ENCODE results near the gene CDH13.

CDH13 gene

DNA sequence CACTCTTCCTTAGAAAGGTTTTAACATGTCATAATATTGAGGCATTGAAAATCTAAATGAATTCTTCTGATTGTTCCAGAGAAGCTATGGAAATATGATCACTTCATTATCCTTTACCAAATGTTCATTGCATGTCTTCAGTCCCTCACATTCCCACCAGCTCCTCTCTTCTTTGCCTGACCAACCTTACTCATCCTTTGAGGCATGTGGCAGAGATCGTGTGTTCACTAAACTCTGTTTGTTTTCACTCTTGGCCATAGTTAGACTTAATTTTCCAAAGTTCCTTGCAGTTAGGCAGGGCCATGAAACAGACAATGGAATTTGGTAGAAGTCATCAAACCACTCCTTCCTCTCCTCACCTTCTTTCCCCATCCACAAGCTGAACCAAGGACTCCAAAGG is 914.5 kb downstream of the CDH13 start:
- DNase-seq, result peak; percentile 45

DNA sequence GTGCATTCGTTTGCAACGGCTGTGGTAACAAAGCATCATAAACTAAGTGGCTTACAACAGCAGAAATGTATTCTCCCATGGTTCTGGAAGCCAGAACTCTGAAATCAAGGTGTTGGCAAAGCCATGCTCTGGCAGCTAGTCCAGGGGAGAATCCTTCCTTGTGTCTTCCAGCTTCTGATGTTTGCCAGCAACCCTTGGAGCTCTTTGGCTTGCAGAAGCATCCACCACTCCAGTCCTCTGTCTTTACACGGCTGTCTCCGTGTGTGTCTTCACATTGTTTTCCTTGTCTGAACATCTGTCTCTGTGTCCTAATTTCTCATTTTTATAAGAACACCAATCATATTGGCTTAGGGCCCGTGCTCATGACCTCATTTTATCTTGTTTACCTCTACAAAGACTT is 915.7 kb downstream of the CDH13 start:
- DNase-seq, result no peak

DNA sequence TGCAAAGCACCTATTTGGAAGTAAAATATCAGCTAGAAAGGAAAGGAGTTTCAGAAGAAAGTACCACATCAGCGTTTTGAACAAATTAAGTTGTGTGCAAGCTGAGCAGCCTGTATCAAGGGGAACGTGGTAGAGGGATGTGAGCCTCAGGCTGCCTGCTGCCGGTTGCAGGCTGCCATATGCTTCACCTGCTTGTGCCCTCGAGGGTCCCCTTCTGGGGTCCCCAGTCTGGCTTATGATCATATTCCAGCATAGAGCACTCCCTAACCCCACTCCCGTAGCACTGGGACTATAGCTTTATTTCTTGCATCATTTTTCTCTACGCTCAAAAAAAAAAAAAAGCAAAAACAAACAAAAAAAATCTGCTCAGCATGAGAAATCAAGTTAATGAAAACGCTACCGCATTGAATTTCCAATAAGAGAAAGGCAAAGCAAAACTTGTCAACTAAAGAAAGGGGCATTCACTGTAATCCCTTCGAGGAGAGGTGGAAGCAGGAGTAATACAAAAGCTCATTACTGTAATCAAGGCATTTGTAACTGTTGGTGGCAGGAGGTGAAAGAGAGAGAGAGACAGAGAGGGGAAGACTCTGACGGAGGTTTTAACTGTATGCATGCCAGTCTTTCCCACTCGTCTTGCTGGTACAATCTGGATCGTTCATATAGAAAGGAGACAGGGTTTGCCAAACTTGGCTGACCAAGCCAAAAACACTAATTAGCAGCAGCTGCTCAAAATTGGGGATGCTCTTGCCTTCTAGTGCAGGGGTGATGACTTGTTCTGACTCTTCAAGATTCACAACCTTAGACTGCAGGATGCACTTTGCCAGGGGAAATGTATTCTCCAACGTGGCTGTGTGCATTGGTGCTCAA is 922.8 kb downstream of the CDH13 start:
- no peak for DNase-seq

DNA sequence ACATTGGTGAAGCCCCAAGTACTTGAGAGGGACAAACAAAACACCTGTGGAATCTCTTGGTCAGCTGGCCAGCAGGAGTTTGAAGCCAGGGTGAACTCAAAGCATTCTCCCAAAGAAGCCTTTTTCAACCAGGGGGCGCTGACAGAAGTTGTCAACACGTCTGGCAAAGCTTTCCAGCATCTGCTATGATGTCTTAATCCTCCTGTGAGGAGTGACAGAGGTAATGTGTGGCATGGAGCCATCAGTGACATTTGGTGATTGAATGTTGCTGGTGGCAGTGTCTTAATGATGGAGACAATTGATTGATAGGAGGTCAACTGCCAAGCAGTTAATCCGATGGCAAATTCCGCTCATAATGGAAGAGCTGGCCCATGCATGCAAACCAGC is 923.4 kb downstream of the CDH13 start:
- DNase-seq, result no peak

DNA sequence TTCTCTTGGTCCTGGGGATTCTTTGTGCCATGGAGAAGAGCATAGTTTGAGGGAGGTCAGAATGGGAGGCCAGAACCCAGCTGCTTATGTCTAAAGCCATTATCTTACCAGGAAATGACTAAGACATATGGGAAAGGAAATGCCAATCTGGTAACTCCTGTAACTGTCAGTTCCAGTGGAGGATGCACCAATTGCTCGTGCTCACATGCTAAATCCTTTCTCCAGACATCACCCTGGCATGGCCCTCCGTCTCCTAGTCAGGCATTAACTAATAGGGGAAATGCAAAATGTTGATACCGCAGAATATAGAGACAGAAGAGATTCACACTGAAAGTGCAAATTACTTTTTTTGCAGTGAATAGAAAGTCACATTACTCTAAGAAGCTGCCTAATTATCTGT is 925.5 kb downstream of the CDH13 start:
- DNase-seq, result peak; percentile 68

DNA sequence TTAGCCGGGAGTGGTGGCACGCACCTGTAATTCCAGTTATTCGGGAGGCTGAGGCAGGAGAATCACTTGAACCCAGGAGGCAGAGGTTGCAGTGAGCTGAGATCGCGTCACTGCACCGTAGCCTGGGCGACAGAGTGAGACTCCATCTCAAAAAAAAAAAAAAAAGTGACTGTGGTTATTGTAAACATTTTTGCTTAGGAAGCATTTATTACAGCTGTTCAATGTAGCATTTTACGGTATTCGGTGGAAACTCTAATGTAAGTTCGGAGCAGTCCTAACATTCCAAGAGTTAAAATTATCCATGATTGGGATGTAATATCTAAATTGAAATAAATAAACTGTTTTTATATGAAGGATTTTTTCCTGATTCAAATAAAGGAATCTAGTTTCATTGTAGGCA is 926.2 kb downstream of the CDH13 start:
- no peak for DNase-seq

DNA sequence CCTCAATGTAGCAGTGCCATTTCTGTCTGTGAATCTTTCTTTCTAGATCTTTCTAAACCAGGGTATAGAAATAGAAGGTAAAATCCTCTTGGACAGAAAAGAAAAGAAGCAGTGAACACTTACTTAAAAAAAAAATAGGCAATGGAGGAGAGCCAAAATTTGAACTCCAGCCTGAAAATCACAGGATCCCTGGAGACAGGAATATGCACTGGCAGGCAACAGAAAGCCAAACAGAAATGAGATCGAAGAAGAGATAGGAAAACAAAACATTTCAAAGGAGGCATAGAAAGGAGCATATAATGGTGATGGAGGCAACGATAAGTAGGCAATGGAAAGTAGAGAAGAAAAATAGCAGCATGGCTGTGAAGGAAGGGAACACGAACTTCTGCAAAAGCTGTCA is 927.3 kb downstream of the CDH13 start:
- DNase-seq, result no peak

DNA sequence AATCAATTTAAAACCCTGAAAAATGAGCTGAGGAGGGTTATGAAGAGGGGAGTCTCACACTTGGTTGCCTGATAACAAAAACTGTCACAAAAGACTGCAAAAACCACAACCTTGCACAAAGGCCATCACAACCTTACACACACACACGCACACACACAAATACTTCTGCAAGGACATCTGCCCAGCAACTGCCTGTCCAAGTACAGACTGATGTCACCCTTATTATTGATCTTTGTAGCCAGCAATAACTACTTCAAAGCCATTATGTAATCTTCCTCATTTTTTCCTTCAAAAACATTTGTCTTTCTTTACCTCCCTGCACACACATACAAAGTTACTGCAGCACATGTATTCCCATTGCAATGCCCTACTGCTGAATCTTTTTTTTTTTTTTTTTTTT is 927.8 kb downstream of the CDH13 start:
- no peak for DNase-seq

DNA sequence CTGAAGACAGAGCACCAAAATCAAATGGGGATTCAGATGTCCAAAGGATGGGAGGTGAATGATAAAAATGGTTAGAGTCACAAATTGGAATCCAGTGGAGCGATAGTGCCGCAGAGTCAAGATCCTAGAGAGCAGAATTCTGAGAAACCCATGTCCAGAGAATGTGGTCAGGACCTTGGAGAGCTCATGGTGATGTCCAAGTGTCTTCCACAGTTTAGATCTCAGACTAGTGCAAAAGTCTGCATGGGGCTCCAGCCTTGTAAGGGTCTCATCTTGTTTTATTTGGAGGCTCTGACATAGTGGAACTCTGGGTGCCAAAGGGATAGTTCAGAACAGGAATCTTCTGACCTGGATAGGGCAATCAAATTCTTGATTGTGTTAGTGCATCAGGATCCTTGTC is 935.1 kb downstream of the CDH13 start:
- peak; percentile 49 for DNase-seq

DNA sequence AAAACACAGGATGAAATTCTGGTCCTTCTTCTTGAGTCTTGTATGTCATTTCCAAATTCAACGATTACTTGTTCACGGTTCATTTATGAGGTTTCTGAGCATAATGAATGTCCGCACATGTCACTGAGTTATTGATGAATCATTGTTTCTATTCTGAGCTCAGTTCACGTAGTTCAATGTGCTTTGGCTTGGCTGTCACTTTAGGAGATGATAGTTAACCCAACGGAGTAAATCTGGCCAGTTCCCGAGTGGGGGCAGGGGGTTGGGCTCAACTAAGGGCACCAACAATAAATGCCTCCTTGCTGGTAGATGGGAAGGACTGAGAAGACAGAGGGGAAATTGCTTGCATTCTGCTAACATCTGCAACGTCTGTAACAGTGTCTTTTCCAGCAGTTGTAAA is 941.6 kb downstream of the CDH13 start:
- DNase-seq, result no peak

DNA sequence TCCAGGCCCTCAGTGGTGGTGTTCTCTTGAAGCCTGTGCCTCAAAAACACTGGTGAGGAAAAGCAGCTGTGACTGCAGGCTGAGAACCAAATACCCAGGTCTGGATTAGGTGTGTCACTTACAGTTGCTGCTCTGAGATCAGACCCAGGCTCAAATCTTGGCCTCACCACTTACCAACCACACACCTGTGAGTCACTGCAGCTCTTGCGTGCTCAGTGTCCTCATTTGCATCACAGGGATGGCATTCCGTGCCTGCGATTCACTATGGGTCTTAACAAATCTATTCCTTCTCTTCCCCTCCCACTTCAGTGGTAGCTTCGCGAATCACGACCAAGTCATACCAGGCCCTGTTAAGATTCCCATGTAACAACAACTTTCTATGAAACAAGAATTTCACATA is 947.6 kb downstream of the CDH13 start:
- peak; percentile 84 for DNase-seq

DNA sequence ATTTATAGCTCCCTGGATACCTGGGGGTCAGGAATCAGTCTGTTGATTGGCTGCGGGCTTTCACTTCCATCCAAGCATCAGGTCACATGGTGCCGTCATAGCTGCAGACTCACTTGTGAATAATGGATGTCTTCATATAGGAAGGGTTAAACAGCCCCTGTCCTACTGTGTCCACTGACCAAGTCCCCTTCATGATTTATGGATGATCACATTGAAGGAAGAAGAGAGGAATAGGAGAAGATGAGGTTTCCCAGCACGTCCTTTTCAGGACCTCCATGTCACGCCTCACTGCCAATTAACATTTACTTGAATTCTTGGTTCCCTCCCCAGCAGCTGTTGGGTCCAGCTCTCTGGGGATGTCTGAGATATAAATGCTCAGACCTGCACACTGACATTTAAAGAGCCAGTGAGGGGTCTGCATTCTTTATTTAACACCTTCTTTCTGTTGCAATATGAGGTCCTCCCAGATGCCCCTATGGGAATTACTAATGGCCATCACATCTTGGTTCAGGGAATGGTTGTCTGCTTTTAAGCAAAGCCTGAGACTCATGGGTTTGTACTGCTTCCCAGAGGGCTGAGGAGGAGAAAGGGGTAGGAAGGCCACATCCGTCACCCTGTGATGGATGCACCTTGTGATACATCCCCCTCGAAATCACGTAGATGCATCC is 950.4 kb downstream of the CDH13 start:
- no peak for DNase-seq

DNA sequence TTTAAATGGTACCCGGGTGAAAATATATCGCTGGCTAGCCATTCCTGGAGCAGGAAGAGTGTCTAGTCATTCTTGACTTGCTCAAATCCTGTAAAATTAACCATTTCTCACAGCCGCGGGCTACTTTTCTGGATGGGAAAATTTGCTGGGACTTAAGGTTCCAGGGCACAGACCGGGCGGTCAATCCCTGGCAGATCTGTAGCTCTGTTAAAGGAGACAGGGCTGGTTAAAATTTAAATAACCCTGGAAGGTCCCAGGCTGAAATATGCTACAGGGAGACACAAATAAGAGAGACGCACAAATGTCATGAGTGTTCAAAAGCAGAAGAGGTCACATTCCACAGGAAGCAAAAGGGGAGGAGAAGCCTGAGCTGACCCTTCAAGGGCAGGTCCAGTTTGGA is 951.4 kb downstream of the CDH13 start:
- no peak for DNase-seq

DNA sequence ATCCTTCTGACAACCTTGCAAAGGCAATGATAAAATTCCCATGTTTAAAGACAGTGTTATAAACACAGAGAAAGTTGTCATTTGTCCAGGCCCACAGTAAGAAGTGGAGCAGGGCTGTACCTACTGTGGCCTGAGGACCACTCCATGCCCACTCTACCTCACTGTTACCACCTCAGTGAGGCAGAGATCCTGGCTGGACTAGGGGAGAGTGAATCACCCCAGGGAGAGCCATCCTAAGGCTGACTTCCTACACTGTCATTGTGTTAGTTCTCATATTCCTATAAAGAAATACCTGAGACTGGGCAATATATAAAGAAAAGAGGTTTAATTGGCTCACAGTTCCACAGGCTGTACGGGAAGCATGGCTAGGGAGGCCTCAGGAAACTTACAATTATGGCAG is 952.3 kb downstream of the CDH13 start:
- no peak for DNase-seq

DNA sequence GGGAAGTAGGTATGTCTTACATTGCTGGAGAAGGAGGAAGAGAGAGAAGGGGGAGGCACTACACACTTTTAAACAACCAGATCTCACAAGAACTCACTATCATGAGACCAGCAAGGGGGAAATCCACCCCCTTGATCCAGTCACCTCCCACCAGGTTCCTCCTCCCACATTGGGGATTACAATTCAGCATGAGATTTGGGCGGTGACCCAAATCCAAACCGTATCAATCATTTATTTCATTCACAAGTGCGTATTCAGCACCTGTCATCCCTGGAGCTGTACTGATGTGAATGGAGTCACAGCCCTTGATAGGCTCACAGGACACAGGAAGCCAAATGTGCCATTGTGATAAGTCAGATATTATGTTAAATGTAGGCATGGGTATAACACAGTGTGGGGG is 952.7 kb downstream of the CDH13 start:
- no peak for DNase-seq

DNA sequence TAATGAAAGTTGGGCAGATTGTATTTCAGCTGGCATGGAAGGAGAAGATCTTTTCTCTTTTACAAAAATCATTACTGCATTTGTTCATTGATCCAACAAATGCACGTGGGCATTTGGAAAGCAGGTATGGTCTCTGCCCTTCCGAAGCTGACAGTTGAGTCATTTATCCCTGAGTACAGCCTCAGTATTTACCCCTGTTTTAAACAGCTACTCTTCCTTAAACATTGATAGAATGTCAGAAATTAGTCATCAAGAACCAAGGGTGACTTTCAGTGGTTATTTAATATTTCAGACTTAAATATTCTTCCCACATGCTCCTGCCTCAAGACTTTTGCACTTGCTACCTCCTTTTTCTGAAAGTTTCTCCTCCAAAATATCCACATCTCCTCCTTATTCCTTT is 954.3 kb downstream of the CDH13 start:
- no peak for DNase-seq

DNA sequence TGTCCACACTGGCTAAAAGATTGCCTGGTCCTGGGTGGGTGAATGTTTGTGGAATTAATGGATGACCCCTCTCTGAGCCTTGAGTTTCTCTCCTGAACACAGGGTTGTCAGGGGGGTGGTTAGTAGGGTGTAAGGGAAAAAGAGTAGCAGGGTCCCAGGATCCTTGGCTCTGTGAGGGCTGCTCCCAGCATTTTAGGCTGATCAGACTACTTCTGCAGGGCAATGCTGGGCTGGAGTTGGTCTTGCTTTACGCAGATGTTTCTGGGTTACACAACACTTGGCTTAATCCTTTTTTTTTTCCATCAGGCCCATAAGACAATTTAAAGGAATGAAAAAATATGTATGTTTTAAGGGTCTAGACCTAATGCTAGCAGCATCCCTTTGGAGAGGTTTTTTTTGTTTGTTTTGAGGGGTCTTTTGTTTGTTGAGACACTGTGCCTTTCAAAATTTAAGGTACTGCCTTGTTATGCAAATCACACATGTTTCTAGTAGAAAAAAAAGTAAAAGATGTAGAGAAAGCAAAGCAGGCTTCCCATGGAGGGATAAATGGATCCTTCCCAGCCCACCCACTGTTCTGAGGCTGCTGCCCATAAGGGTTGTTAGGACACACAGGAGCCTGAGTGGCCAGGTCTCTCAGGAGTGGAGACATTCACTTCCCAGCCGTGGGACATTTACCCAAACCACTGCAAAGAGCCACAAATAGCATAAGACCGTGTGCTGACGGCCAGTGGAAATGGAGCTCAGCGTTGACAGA is 955.4 kb downstream of the CDH13 start:
- no peak for DNase-seq

DNA sequence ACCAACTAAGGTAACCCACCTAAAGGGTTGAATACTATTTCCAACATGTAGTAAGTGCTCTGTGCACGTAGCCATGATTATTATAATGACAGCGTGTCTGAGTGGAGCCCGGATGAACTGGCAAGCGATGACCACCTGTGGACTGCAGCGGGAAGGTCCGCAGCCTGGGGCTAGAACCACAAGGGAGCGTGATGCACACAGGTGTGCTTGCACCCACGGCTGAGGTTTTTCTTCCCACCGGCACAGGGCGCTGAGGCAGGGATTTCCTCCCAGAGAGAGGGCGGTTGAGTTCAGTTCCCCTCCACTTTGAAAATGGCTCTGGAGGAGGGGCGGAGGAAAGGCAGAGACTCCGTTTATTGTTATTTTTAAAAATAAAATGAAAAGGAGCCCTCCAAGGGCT is 959.3 kb downstream of the CDH13 start:
- DNase-seq, result no peak

DNA sequence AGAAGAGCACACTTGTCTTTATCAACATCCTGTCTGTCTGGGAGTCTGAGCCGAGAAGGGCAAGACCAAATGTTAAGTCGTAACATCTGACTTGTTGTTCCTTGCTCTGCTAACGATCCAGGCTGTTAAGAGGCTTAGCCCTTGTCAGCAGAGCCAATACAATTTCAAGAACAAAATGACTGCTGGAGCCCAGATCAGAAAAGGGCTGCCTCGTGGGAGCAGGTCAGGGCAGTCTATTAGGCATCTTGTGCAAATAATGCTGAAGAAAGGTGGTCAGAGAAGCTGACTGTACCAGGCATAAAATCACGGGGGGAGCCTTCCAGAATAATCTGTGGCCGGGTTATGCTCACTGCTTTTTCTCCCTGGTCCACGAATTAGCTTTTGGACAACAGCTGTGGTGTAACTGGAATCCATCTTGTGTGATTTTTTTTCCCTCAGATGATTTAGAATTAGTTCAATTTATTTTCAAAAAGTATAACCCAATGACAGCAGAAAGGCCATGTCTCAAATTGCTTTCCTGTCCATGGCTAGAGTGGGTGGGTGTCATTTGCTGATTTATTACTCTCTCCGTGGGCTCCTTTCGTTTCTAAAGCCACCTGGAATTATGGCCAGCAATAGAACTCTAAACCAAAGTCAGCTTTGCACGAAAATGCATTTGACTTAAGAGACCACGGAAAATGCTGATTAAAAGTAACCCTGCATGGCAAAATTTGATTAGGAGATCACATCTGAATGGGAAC is 959.9 kb downstream of the CDH13 start:
- DNase-seq, result no peak

DNA sequence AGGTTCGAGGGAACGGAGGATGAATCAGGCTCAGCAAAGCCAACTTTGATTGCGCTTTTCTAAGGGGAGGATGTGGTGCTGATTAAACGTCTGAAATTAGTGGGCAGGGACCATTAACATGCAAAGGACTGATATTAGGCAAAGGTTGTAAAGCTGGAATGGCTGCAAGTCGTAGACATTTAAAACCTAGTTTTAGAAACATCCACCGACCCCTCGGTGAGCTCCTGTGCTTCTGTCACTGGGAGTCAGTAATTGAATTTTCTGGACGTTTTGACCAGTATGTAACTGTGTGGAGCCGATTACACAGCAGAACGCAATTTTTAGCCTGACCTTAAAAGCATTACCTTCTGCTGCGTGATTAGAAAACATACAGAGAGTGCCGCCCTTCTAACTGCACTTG is 960.4 kb downstream of the CDH13 start:
- no peak for DNase-seq

DNA sequence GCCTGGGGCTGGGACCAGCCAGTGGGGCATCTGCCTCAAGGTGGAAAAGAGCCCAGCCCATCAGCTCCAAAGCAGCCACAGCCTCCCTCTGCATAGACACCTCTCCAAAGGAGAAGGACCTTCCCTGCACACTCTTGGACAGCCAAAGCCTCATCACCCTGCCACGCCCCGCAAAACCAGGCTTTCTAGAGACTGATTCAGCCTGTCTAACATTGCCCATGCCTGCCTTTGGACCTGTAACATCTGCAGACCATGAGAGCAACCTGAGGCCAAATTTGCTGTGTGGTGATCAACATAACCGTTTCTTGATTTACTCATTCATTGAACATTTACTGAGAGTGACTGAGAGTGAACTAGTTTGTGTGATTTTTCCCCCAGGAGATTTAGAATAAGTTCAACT is 961.3 kb downstream of the CDH13 start:
- DNase-seq, result no peak

DNA sequence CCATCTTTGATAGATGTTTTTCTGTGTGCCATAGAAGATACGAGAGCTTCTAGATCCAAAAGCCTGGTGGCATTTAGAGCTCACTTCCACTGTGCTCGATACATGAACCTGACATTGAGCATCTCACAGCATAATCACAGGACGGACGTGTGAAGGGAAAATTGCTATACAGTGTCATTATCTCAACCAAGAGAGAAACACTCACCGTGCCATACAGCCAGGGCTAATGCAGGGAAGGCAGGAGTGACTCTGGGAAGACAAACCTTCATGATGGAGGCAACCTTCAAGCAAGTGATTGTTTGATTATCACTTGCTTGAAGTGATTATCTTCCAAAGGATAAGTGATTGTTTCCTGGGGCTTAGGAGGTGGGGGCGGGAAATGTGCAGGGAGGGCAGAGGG is 962.8 kb downstream of the CDH13 start:
- no peak for DNase-seq

DNA sequence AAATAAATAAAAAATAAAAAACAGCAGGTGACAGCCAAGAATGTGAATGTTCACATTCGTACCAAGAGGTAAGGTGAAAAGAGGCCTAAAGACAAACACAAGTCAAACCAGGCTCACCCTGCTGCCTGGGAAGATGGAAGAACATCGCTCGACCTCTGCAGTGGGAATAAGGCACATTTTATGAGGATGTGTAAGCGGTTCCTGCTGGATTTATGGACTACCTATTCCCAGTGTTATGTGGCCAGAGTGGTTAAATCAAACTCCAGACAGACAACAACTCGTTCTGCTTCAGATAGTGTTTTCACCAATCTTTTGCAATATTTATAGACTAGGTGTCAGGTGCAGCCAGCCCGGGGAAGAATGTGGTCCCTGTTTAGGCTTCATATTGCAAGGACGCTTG is 966.0 kb downstream of the CDH13 start:
- DNase-seq, result no peak
